Measurements from ENCODE around the gene CNNM3.
"Not testable (repeated sequence)": the region's sequence is repeated elsewhere in the genome, so short reads cannot be mapped to it uniquely, and the experiment has no call there.

The CNNM3 gene

GRCh38 chr2:96816127-96816835 is at the start of gene CNNM3:
Gene CNNM3 (plus strand): TSS chr2:96816268. CDS start chr2:96816278, 10 bp downstream.
- in situ Hi-C loops (cut with MboI; ENCODE audit: low sequenced_read_pairs) = no loop called here

GRCh38 chr2:96767135-96767871 is 48.8 kb upstream of the CNNM3 start:
- in situ Hi-C loops (cut with MboI; ENCODE audit: low sequenced_read_pairs) = no loop called here

GRCh38 chr2:96768083-96768561 is 47.9 kb upstream of the CNNM3 start:
- in situ Hi-C loops (cut with MboI; ENCODE audit: low sequenced_read_pairs) = no loop called here

GRCh38 chr2:96769814-96770213 is 46.3 kb upstream of the CNNM3 start:
- in situ Hi-C loops (cut with MboI; ENCODE audit: low sequenced_read_pairs) = no loop called here

DNA sequence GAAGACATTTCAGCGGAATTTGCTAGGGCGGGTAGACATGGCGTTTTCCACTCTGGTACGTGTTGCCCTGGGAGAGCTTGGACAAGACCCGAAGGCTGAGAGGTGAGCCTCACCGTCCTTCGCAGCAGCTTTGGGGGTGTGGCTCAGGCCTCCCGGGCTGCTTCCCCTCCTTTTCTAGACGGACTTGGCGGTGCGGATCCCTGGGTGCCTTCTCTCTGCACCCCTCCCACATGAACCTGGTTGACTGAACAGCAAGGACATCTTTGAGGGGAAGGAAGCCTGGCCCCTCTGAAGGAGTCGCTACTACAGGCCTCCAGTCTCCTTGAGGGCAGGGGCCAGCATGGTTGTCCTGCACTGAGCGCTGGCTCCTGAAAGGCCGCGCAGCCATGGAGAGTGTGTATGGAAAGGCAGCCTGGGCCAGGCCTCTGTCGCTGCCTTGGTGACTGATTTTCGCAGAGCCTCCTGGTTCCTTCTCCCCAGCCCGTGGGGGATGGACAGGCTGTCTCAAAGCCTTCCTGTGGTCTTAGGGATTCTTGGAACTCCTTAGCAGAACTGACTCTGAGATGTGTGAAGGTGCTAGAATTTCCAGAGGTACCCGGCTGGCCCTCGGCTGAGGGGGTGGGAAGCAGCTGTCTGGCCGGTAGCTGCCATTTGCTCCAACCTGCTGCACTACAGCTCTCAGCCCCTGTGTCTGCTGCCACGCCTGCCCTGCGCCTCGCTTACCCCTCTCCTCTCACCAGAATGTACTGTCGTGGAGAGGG is 45.4 kb upstream of the CNNM3 start:
- in situ Hi-C loops (cut with MboI; ENCODE audit: low sequenced_read_pairs) = no loop called here

DNA sequence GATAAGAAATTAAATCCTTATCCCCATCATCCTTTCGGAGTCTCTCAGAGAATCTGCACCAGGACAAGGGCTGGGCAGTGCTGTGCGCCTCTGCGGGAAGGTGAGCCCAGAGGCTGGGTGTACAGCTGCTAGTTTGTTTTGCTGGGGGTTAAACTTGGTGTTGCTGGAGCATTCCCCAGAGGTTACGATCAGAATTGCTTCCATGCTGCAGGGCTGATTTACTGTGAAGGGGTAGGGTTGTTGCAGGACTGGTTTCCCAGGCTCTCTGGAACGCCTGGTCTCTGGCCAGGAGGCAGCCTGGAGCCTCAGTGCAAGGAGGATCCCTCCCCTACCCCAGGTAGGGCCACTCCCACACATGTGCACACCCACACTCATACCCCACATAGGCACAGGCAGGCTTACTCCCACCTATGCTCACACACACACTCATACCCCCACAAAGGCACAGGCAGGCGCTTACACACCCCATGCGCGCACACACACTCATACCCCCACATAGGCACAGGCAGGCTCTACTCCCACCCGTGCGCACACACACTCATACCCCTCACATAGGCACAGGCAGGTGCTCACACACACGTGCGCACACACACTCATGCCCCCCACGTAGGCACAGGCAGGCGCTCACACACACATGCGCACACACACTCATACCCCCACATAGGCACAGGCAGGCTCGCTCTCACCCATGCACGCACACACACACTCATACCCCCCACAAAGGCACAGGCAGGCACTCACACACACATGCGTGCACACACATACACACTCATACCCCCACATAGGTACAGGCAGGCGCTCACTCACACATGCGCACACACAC is 44.1 kb upstream of the CNNM3 start:
- in situ Hi-C loops (cut with MboI; ENCODE audit: low sequenced_read_pairs) = no loop called here

- in situ Hi-C loops (cut with MboI; ENCODE audit: low sequenced_read_pairs) = no loop called here
Observed at GRCh38 chr2:96772903-96773671, 43.0 kb upstream of the CNNM3 start.

DNA sequence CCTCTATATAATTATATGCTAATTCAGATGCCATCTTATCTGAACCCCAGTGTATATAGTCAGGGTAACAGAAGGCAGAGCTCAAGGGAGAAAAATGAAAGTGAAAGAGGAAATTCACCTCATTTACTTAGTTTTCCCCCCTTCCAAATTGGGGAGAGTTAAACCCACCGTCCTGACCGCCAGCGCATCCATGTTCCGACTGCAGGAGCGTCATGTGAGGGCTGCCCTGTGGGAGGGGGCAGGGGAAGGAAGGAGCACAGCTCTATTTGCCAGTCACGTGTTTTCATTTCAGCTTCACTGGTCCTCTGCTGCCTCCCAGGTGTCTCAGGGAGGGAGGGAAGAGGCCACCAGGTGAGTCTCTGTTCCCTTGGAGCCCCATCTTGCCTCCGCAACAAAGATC is 42.1 kb upstream of the CNNM3 start:
- in situ Hi-C loops (cut with MboI; ENCODE audit: low sequenced_read_pairs) = no loop called here

GRCh38 chr2:96775160-96775559 is 40.9 kb upstream of the CNNM3 start:
- in situ Hi-C loops (cut with MboI; ENCODE audit: low sequenced_read_pairs) = no loop called here

DNA sequence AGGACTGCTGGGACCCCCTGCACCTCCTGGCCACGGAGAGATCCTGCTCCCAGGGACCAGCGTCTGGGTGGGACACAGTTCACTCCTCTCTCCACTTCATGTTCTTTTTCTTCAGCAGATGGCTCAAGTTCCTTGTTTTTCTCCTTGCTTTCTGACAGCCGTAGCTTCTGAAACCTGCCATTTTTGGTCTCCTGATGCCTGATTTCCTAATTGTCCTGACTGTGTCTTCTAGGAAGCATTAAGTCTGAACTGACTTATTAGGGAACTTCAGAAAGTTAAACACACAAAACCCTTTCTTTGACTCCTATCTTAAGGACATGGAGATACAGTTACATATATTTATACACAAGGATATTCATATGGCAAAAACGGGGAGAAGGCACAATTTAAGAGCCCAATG is 32.7 kb upstream of the CNNM3 start:
- in situ Hi-C loops (cut with MboI; ENCODE audit: low sequenced_read_pairs) = no loop called here

GRCh38 chr2:96787411-96787810 is 28.7 kb upstream of the CNNM3 start:
- in situ Hi-C loops (cut with MboI; ENCODE audit: low sequenced_read_pairs) = no loop called here

DNA sequence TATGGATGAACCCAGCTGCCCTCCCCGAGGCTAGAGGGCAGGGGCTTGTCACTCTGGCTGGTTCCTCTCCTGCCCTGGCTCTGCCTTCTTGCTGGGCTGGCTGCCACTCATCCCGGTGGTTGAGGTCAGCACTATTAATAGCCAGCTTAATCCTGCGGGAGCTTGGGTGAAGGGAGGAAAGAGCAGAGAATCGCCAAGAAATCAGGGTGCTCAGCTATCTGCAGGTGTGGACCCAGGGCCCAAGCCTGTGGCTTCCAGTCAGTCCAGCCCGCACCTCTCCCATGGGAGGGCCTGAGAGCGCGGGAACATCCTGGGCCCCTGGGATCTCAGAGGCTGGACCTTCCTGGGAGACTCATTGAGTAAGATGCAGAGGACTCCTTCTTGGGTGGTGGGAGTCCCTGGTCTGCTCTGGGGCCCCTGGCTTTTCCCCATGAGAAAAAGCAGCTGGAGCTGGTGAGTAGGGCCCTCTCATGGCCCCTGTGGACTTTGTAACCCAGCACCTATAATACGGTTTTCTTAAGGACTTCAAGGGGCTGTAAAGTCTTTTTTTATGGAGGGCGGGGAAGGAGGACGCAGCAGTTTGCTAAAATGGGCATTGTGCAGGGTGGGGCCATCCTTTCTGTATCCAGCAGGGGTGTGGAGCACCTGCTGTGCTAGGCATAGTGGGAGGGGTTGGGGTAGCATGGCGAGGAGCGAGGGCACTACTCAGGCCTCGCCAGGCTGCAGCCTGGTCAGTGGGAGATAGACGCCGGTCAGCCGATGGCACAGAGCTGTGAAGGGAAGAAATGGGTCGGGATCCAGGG is 27.4 kb upstream of the CNNM3 start:
- in situ Hi-C loops (cut with MboI; ENCODE audit: low sequenced_read_pairs) = no loop called here

DNA sequence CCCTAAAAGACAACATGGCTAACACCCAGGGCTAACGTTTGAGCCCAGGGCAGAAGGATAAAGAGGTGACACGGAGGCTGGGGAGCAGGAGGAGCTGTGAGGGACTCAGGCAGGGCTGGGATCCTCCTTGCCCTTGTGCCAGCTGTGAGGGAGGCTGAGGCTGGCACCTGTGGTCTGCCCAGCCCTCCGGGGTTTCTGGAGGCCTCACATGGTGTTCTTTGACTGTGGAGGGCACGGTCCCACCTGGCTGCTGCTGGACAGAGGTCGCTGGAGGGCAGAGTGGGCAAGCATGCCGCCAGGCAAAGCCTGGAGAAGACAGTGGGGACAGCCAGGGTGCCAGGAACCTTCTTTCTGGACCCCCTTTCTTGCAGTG is 26.8 kb upstream of the CNNM3 start:
- in situ Hi-C loops (cut with MboI; ENCODE audit: low sequenced_read_pairs) = no loop called here

- in situ Hi-C loops (cut with MboI; ENCODE audit: low sequenced_read_pairs) = no loop called here
Observed at GRCh38 chr2:96792772-96793749, 23.0 kb upstream of the CNNM3 start.

GRCh38 chr2:96795076-96795475 is 21.0 kb upstream of the CNNM3 start:
- in situ Hi-C loops (cut with MboI; ENCODE audit: low sequenced_read_pairs) = no loop called here

- in situ Hi-C loops (cut with MboI; ENCODE audit: low sequenced_read_pairs) = not testable (repeated sequence)
Observed at GRCh38 chr2:96796497-96796896, 19.6 kb upstream of the CNNM3 start.

GRCh38 chr2:96797066-96797625 is 18.9 kb upstream of the CNNM3 start:
- in situ Hi-C loops (cut with MboI; ENCODE audit: low sequenced_read_pairs) = no loop called here
